NOMO-1 (cell line): ENCODE measurements around the gene NOX5.
"Not testable (repeated sequence)": the region's sequence is repeated elsewhere in the genome, so short reads cannot be mapped to it uniquely, and the experiment has no call there.

Source experiments
- DNase-seq, 2 experiments: peaks; one replicate each; lab custom pipeline; 2025; ENCODE audit not compliant: unreplicated experiment in 2 of 2; lab: John Stamatoyannopoulos, UW

NOX5 gene

DNA sequence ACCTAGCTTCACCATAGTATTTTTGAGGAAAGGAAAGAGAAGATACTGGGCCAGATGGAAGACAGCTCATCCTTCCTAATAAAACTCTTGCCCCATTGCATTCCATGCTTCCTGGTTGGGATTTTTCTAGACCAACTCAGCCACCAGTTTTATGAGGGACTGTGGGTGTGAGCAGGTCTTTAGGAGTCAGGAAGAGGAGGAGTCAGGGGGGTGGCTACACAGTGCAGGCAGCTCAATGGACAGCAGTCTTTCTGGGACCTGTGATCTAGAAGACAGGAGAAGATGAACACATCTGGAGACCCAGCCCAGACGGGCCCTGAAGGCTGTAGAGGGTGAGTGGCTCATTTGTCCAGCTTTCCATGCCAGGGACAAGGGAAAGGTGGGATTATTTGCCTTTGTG lies at the start of gene NOX5:
TSS of gene NOX5 (plus strand) at position 242 of the 400 bp plus-strand sequence. CDS start at position 283, 41 bp downstream.
- no peak for DNase-seq

DNA sequence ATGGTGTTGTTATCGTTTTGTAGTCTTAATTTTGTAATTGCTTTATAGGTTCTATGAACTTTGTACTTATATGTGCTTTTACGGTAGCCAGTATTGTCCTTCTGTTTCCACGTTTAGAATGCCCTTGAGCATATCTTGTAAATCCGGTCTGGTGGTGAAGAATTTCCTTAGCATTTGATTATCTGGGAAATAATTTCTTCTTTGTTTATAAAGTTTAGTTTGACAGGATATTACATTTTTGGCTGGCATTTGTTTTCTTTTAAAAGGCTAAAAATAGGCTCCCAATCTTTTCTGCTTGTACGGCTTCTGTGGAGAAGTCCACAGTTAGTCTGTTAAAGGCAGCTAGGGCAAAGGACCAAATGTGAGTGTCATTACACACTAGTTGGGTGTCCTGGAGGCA lies 47.5 kb upstream of the NOX5 start:
- DNase-seq: no peak

DNA sequence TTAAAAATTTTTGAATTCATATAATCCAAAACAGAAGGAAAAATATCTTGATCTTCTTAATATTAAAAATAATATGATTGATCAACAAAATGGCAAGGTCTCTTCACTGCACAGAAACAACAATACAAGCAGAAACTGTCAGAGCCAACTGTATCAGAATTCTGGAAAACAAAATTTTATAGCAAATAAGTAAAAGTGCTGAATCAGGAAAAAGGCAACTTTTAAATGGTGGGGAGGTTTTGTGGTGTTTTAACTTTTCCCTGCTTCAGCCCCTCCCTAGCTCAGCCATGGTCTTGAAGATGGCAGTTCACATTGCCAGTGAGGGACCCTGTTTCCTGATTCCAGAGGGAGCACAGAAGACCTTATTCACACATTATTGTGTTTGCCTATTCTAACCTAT lies 46.5 kb upstream of the NOX5 start:
- DNase-seq: no peak

GRCh38 chr15:68969298-68969697 lies 45.2 kb upstream of the NOX5 start:
- no peak for DNase-seq

- no peak for DNase-seq
Observed at GRCh38 chr15:68972201-68973065, 42.1 kb upstream of the NOX5 start.

- DNase-seq: not testable (repeated sequence)
Observed at GRCh38 chr15:68975651-68976160, 38.8 kb upstream of the NOX5 start.

DNA sequence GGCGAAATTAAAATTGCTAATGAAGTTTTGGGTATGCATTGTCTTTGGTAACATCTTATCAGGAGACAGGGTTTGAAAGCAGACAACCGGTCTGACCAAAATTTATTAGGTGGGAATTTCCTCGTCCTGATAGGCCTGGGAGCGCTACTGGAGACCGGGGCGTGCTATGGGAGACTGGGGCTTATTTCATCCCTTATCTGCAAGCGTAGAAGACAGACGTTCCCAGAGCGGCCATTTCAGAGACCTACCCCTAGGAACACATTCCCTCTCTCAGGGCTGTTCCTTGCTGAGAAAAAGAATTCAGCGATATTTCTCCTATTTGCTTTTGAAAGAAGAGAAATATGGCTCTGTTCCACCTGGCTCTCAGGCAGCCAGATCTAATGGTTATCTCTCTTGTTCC lies 37.1 kb upstream of the NOX5 start:
- DNase-seq: not testable (repeated sequence)

DNA sequence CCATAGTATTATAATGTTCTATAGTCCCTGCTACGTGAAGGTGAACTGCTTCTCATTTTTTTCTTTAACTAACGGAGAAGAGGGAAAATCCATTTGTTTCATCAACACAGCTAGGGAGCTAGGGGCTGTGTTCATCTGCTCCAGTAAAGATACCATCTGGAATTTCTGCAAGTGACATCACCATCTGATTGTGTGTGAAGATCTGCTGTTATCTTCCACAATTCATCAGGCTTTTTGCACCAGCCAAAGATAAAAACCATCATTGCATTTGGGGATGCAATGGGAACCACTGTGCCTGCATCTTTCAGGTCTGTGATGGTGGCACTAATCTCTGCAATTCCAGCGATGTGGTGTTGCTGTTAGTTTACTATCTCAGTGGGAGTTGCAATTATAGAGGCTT lies 35.5 kb upstream of the NOX5 start:
- no peak for DNase-seq

GRCh38 chr15:68979816-68980215 lies 34.7 kb upstream of the NOX5 start:
- no peak for DNase-seq

DNA sequence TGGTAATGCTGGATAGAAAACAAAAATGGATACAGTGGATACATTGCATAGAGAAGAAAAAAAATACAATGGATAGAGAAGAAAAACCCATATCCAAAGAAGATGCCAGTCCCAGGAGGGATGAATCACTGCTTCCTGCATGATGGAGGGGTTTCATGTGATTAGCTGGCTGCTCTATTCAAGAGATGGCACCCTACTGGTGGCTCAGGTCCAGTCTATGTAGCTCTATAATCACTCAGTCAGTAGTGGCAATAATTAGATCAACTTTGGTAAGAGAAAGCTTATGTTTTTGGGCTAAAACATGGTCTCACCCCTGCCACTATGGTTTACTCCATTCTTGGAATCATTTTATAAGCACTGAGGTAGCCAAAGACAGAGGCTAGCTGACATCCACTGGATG lies 33.7 kb upstream of the NOX5 start:
- DNase-seq: no peak

- no peak for DNase-seq
Observed at GRCh38 chr15:68981941-68982340, 32.6 kb upstream of the NOX5 start.

DNA sequence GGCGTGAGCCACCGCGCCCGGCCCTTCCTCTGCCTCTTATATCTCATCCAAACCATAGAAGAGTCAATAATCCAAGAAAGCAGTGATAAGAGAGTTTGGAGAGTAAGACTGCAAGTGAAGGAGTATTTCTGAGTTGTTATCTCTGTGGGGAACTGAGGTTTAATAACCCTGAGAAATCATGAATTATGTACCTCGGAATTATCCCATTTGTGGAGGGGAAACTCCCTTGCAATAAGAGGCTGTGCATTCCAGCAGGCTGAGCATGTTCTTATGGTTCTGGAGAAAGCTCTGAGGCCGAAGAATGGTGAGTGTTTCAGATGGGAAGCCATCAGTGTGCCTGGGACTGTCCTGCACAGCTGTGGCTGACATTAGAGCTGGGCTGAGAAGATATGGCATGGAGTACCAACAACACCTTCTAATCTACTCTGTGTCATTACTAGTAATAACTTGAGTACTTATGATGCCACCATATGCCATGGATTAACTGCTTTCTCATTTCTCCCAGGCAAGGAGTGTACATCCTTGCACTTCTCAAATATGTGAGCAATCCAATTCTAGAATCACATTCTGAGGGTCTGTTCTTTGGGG lies 31.4 kb upstream of the NOX5 start:
- DNase-seq: no peak

GRCh38 chr15:68983961-68984481 lies 30.5 kb upstream of the NOX5 start:
- DNase-seq: no peak

DNA sequence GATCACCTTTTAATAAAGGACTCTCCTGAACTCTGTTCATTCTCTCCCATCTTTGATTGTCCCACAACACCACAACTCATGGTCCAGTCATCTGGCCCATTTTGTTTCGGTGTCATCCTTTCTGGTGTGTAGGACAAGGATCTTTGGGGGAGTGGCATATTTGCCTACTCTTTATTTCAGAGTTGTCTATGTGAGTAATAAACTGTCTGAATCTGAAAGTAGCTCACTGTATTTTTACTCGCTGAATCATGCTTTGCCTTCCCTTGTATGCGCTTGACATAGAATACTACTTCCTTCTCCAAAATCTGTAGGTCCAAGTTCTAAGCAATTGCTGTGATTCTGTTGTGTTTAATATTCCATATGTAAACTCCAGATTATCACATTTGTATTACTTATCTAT lies 29.9 kb upstream of the NOX5 start:
- no peak for DNase-seq

- DNase-seq: no peak
Observed at GRCh38 chr15:68985361-68985891, 29.1 kb upstream of the NOX5 start.

GRCh38 chr15:68986322-68986721 lies 28.2 kb upstream of the NOX5 start:
- DNase-seq: no peak

GRCh38 chr15:68987120-68987519 lies 27.4 kb upstream of the NOX5 start:
- no peak for DNase-seq

- no peak for DNase-seq
Observed at GRCh38 chr15:68987676-68988075, 26.8 kb upstream of the NOX5 start.

GRCh38 chr15:68989541-68990230 lies 24.8 kb upstream of the NOX5 start:
- no peak for DNase-seq

- DNase-seq: no peak
Observed at GRCh38 chr15:68990231-68990991, 24.1 kb upstream of the NOX5 start.
